Coronary artery (tissue), 2 donors: ENCODE measurements around the gene WBP1L.
"Not testable (repeated sequence)": the region's sequence is repeated elsewhere in the genome, so short reads cannot be mapped to it uniquely, and the experiment has no call there.

Experiments used
- DNase-seq: peaks from one replicate; pipeline ENCODE4 v3.0.0-alpha.2; 2017; ENCODE audit warnings: low spot score
- H3K27ac ChIP-seq, 2 donors: fragments of 200-600 bp; sonication (generic); one replicate each; pipeline ENCODE4 v1.5.1; 2016 to 2019
- H3K4me3 ChIP-seq: fragments of 200-600 bp; sonication (generic); 2 replicates; pipeline ENCODE4 v1.5.1; 2016; ENCODE audit warnings: mild to moderate bottlenecking, moderate library complexity
- CTCF ChIP-seq: fragments of 200-600 bp; sonication (generic); IDR thresholded peaks from one replicate; pipeline ENCODE4 v1.5.1; 2019; ENCODE audit warnings: antibody characterized with exemption

The WBP1L gene

GRCh38 chr10:102831322-102832071 lies 87.7 kb downstream of the WBP1L start:
- H3K27ac ChIP-seq, result no peak overlapping the region
- no peak overlapping the region for H3K4me3 ChIP-seq
- no peak for DNase-seq
- no peak for TF ChIP-seq CTCF

- TF ChIP-seq CTCF, result no peak
- DNase-seq, result no peak
- Histone ChIP-seq H3K27ac (no peak overlapping the region), H3K4me3 (no peak overlapping the region)
Observed at GRCh38 chr10:102832248-102832647, 88.5 kb downstream of the WBP1L start.

- TF ChIP-seq CTCF, result no peak
- no peak overlapping the region for H3K4me3 ChIP-seq
- H3K27ac ChIP-seq, result no peak overlapping the region
- DNase-seq, result no peak
Observed at GRCh38 chr10:102832987-102833386, 89.2 kb downstream of the WBP1L start.

- DNase-seq, result no peak
- H3K4me3 ChIP-seq, result no peak overlapping the region
- H3K27ac ChIP-seq, result no peak overlapping the region
- TF ChIP-seq CTCF, result no peak
Observed at GRCh38 chr10:102834143-102834542, 90.4 kb downstream of the WBP1L start.

- no peak for DNase-seq
- TF ChIP-seq CTCF, result peak; percentile 85
- no peak overlapping the region for H3K27ac ChIP-seq
- H3K4me3 ChIP-seq, result no peak overlapping the region
Observed at GRCh38 chr10:102835007-102835482, 91.3 kb downstream of the WBP1L start.

GRCh38 chr10:102837230-102837721 lies 93.5 kb downstream of the WBP1L start, which contains the start of gene CYP17A1:
Gene CYP17A1, minus strand, starts transcription at chr10:102837413. Its CDS starts 52 bp downstream, at chr10:102837361.
- DNase-seq, result no peak

GRCh38 chr10:102838276-102838927 lies 94.7 kb downstream of the WBP1L start:
- H3K4me3 ChIP-seq, DNase-seq, H3K27ac ChIP-seq: not testable (repeated sequence)

More at GRCh38 chr10:102837230-102837721, 93.5 kb downstream of the WBP1L start, which contains the start of gene CYP17A1:
- H3K4me3 ChIP-seq, result no peak within 1 kb of the TSS
- no peak for TF ChIP-seq CTCF
- no peak within 1 kb of the TSS for H3K27ac ChIP-seq
